Testis (tissue), 2 donors: ENCODE data around the gene DDRGK1.

Experiments
- POLR2A ChIP-seq: fragments of 450-650 bp; IDR thresholded peaks from one replicate; pipeline ENCODE4 v1.6.1; 2017; ENCODE audit warnings: antibody characterized with exemption, mild to moderate bottlenecking, moderate library complexity
- TF ChIP-seq, protein P1 (sequence below), 3 experiments: fragments of 450-650 bp in 2 of 3; fragments of 200-600 bp in 1 of 3; sonication (generic) in 1 of 3; IDR thresholded peaks; one replicate each; pipeline ENCODE4 v1.5.1; 2016 to 2019; ENCODE audit warnings: antibody characterized with exemption in 3 of 3, mild to moderate bottlenecking in 2 of 3, moderate library complexity in 1 of 3

DNA sequence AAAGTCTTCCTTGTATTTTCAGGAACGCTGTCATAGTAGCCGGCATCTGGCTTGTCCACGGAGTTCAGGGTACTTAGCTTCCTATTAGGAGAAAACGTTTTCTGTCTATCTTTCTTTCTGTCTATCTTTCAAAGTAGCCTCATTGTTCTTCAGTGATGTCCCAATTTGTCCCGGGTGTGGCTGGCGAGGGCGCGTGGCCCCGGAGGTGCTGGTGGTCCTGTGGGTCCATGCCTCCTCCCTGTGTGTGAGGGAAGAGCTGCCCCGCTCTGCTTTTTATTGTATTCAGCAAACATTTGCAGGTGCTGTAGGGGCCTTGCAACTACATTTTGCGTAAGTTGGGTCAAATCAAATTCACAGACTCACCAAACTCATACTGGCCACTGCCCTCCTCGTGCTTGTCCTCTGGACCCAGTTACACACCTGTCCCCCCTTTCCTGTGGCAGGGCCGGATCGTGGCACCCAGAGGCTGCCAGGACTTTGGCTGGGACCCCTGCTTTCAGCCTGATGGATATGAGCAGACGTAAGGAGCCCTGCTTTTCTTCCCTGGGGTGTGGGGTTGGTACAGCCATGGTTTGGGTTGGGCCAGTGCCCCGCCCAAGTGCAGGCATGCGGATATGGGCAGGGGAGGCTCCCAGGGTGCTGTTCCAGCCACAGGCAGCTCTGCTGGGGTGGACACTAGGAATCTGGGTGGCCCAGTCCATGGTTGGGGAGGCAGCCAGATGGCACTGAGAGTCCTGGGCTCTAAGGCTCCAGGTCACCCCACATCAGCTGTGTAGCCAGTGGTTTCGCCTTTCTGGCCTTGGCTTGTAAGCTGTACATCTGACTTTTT lies 17.1 kb upstream of the DDRGK1 start:
- TF ChIP-seq, protein P1, sequence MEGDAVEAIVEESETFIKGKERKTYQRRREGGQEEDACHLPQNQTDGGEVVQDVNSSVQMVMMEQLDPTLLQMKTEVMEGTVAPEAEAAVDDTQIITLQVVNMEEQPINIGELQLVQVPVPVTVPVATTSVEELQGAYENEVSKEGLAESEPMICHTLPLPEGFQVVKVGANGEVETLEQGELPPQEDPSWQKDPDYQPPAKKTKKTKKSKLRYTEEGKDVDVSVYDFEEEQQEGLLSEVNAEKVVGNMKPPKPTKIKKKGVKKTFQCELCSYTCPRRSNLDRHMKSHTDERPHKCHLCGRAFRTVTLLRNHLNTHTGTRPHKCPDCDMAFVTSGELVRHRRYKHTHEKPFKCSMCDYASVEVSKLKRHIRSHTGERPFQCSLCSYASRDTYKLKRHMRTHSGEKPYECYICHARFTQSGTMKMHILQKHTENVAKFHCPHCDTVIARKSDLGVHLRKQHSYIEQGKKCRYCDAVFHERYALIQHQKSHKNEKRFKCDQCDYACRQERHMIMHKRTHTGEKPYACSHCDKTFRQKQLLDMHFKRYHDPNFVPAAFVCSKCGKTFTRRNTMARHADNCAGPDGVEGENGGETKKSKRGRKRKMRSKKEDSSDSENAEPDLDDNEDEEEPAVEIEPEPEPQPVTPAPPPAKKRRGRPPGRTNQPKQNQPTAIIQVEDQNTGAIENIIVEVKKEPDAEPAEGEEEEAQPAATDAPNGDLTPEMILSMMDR (IDR thresholded peaks at IDR 0.05): no peak
- TF ChIP-seq POLR2A: no peak
